GM18951 (cell line): ENCODE results near the gene PTGER4.
"Not testable (repeated sequence)": the region's sequence is repeated elsewhere in the genome, so short reads cannot be mapped to it uniquely, and the experiment has no call there.

Experiments
- POLR2A ChIP-seq: IDR thresholded peaks from 4 replicates; pipeline ENCODE4 v1.6.1; 2011; ENCODE audit warnings: mild to moderate bottlenecking; ENCODE audit not compliant: insufficient read length, insufficient read depth; ENCODE audit errors: extremely low read depth
- in situ Hi-C: fragments of 300-500 bp; cut with MboI; formaldehyde crosslinking; loops from one replicate; pipeline ENCODE4 v1.12.0; 2022; ENCODE audit warnings: low sequenced_read_pairs, mixed read lengths, inconsistent platforms; ENCODE audit not compliant: unreplicated experiment

PTGER4 gene

DNA sequence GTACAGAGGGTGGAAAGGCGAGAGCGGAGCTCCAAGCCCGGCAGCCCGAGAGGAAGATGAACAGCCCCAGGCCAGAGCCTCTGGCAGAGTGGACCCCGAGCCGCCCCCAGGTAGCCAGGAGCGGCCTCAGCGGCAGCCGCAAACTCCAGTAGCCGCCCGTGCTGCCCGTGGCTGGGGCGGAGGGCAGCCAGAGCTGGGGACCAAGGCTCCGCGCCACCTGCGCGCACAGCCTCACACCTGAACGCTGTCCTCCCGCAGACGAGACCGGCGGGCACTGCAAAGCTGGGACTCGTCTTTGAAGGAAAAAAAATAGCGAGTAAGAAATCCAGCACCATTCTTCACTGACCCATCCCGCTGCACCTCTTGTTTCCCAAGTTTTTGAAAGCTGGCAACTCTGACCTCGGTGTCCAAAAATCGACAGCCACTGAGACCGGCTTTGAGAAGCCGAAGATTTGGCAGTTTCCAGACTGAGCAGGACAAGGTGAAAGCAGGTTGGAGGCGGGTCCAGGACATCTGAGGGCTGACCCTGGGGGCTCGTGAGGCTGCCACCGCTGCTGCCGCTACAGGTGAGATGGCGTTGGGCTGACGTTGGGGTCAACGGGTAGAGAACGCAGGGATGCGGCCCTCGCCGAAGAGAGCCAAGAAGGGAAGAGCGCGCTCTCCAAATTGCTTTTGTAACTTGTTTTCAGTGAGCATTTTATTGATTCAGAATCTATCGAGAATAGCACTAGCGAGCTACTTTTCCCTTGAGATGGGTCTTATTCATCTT lies at the start of gene PTGER4:
Gene PTGER4 (plus strand): TSS at position 3 of the 769 bp plus-strand sequence. CDS start 1,079 bp downstream, outside the sequence.
- in situ Hi-C loops, result loop anchor here (10.0 kb wide), 1 partner anchor 725 kb away; no protein-coding TSS in a partner anchor
- TF ChIP-seq POLR2A, result peak; percentile 39

DNA sequence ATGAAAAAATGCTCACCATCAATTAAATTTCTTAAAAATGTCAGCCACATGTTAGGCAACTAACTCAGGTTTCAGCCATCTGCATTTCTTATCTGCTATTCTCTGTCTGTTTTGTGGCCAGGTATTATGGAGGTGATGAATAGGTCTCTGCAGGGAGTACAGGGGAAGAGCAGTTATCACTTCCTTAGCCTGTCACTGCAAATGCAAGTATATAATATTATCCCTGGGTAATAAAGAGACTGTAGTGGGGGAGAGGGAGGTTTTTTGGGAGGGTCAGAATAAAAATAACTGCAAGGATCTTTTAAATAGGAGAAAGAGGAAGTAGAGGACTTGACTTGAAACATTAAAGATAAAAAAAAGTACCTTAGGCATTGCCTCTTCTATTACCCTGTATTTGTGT lies 49.6 kb upstream of the PTGER4 start:
- no peak for TF ChIP-seq POLR2A
- in situ Hi-C loops, result no loop called here

DNA sequence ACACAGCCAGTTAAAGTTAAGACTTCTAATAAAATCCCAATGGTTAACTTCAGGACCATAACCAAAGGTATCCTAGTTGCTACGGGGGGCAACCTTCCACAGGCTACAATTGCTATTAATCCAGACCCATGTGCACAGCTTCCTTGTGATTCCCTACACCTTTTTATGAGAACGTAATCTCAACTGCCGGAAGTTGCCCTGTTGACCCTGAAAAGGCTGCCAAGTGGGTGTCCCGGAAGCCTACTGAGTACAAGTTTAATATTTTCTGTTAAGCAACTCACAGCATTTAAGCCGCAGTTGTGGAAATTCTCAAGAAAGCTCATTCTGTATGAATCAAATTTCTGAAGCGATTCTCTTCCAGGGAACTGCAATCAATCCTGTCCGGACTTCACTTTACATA lies 48.5 kb upstream of the PTGER4 start:
- in situ Hi-C loops, result no loop called here
- no peak for TF ChIP-seq POLR2A

DNA sequence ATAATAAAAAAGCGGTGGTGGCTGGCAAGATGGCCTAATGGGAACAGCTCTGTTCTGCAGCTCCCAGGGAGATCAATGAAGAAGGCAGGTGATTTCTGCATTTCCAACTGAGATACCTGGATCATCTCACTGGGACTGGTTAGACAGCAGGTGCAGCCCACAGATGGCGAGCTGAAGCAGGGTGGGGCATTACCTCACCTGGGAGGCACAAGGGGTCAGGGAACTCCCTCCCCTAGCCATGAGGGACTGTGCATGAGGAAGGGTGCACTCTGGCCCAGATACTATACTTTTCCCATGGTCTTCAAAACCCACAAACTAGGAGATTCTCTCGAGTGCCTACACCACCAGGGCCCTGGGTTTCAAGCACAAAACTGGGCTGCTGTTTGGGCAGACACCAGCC lies 45.6 kb upstream of the PTGER4 start:
- in situ Hi-C loops, result no loop called here

DNA sequence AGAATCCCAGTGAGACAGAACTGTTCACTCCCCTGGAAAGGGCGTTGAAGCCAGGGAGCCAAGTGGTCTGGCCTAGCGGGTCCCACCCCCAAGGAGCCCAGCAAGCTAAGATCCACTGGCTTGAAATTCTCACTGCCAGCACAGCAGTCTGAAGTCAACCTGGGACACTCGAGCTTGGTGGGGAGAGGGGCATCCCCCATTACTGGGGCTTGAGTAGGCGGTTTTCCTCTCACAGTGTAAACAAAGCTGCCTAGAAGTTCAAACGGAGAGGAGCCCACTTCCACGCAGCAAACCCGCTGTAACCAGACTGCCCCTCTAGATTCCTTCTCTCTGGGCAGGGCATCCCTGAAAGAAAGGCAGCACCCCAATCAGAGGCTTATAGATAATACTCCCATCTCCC lies 45.1 kb upstream of the PTGER4 start:
- TF ChIP-seq POLR2A, result no peak
- in situ Hi-C loops, result no loop called here

More for the DNA sequence above, 45.6 kb upstream of the PTGER4 start:
- no peak for TF ChIP-seq POLR2A

DNA sequence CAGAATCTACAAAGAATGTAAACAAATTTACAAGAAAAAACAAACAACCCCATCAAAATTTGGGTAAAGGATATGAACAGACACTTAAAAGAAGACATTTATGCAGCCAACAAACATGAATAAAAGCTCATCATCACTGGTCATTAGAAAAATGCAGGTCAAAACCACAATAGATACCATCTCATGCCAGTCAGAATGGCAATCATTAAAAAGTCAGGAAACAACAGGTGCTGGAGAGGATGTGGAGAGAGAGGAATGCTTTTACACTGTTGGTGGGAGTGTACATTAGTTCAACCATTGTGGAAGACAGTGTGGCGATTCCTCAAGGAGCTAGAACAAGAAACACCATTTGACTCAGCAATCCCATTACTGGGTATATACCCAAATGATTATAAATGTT lies 40.2 kb upstream of the PTGER4 start:
- in situ Hi-C loops, result not testable (repeated sequence)

DNA sequence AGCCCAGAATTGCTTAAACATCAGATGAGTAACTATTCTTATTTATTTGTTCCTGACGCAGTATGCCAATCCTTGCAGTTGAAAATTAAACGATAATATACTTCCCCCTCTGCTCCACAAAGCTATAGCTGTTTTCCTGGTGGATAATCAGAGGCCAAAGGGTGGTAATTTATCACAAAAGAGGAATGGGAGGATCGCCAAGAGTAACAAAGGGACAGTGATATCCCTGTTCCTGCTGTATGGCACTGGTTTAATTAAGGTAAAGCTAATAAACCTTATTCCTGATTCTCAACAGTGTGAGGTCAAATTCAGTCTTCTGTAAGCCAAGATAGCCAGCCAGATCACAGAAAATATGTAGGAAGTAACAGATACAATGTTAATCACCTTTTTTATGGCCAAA lies 33.4 kb upstream of the PTGER4 start:
- in situ Hi-C loops, result no loop called here
- TF ChIP-seq POLR2A, result no peak

DNA sequence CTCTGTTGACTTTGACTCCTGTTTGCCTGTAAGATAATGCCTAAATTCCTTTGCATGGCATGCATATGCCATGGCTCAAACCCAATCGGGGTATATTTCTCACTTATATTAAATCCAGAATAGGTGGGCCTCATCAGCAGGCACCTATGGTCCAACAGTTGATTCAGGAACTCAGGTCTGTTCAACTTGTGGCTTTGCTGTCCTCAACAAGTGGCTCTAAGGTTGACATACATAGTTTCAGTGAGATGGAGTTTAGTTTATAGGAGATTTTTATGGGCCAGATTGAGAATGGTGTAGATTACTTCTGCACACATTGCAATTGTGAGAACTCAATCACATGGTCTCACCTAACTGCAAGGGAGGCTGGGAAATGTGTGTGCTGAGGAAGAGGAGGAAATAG lies 31.6 kb upstream of the PTGER4 start:
- TF ChIP-seq POLR2A, result no peak
- in situ Hi-C loops, result no loop called here

DNA sequence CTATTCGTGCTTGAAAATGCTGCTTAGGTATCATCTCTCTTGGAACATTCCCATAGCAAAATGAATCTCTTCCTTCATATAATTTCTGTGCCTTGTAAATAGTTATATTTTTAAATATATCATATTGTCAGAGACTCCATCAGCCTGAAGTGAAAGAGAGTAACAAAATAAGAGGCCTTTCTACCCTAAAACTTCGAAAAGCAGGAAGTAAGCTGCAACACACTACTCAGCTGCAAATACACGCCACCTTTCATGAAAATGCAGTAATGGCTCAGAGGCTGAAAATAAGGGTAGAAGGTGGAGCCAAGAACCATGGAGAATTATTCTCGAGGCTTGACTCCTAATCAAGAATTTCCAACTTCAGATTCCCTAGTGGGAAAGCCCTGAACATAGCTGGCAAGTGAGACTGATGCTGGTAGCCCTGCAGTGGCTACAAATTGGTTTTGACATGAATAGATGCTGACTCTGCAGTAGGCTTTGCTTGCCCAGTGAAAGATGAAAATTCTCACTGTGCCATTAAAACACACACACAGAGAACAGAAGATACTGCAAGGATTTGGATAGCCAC lies 30.2 kb upstream of the PTGER4 start:
- no peak for TF ChIP-seq POLR2A
- in situ Hi-C loops, result no loop called here

DNA sequence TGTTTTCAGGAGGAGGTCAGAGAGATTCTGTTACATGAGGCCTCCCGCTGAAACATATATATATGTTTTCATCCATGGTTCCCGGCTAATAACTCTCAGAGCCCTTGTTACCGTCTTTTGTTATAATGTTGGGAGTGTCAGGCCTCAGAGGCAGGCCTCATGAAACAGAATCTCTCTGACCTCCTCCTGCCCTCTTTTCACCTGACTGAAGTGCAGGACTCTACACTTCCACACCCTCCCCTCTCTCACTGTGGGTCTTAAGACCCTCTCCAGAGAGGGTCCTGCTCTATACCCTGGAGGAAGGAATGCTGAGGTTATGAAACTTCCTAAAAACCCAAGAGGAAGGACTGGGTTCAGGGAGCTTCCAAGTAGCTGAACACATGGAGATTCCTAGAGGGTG lies 28.5 kb upstream of the PTGER4 start:
- TF ChIP-seq POLR2A, result no peak
- in situ Hi-C loops, result no loop called here

DNA sequence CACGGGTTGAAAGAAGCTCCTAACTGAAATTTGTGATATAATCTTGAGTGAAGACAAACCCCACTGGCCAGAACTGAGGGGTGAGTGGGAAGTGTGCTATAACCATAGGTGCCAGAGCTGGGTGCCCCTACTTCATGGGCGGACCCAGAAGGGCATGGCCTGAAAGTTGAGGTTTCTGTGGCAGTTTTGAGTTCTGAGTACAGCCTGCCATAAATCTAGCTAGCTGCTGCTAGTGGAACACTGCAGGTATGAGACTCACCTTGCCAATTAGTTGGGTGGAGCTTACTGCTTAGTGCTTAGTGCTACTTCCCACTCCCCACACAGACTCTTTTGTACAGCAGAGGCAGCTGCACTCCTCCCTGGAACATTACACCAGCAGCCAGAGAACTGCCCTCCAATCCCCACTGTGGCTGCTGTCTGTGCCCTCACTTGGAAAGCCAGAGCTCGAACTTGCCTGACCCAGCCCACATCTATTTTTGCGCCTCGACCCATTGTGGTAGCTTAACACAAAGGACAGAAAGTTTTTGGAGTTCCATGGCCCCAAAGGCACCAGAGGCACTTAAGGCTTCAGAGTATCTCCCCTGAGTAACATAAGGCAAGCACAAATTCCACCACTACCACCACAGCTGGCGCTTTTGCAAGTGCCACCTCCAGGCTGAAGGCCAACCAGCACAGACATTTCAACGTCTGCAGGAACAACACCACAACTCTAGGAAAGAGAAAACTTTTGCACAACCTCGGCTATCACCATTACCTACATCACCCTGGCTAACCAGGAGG lies 27.1 kb upstream of the PTGER4 start:
- no peak for TF ChIP-seq POLR2A
- in situ Hi-C loops, result no loop called here

DNA sequence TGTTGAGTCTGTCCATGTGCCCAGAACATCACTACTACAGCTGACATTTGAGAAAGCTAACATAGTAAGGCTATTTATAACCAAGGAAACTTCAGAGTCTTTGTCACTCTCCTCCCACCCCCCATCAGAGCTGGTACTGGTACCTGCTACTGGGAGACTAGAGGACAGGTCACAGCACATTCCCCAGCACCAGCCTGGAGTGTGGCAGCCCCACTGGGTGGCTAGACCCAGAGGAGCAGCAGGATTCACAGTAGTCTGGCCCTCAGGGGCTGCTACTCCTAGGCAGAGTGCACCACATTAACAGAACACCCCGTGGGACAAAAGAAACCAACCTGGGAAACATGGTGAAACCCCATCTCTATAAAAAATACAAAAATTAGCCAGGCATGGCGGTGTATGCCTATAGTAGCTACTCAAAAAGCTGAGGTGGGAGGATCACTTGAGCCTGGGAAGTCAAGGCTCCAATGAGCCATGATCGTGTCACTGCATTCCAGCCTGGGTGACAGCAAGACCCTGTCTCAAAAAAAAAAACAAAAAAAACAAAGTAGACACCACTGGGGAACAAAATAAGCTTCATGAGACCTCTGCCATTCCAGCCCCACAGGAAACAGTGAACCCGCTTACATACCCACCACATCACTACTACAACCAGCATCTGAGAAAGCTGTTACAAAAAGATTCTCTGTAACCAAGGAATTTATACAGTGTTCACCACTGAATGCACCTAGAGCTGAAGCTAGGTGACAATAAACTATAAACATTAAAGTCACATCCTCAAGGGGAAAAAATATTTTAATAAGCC lies 26.3 kb upstream of the PTGER4 start:
- no peak for TF ChIP-seq POLR2A
- in situ Hi-C loops, result no loop called here

DNA sequence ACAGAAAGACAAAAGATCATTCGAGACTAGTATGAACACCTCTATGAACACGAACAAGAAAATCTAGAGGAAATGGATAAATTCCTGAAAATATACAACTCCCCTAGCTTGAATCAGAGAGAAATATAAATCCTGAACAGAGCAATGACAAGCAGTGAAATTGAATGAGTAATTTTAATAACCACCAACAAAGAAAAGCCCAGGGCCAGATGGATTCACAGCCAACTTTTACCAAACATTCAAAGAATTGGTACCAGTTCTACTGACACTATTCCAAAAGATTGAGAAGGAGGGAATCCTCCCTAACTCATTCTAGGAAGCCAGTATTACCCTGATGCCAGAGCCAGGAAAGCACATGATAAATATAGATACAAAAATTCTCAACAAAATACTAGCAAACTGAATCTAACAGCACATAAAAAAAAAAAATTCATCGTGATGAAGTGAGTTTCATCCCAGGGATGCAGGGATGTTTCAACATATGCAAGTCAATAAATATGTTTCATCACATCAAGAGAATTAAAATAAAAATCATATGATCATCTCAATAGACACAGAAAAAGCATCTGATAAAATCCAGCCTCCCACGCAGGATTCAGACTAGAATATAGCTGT lies 25.2 kb upstream of the PTGER4 start:
- in situ Hi-C loops, result no loop called here
- TF ChIP-seq POLR2A, result no peak
